ENCODE measurements around the gene NCOR2.

GRCh38 chr12:124519746-124520145 lies 47.7 kb downstream of the NCOR2 start:
- no peak for TF ChIP-seq CTCF (IDR thresholded peaks at IDR 0.05)
- TF ChIP-seq POLR2A (IDR thresholded peaks at IDR 0.05): no peak

Data from heart left ventricle (tissue), 13 donors.